ENCODE results near the gene ARID3A. TPM values are rescaled to one million over a fixed set of nuclear protein-coding genes. Genes with fewer than 3 reads are reported as not detected.
A peak's percentile ranks its signal among the peaks of the same experiment; 100 is the strongest.

ARID3A gene
- total and polyA plus RNA-seq, 2 of the 8 experiments (the other 6 are each of a cell fraction or from before 2014, with no cell fraction given) = 40.5 to 77.4 TPM

DNA sequence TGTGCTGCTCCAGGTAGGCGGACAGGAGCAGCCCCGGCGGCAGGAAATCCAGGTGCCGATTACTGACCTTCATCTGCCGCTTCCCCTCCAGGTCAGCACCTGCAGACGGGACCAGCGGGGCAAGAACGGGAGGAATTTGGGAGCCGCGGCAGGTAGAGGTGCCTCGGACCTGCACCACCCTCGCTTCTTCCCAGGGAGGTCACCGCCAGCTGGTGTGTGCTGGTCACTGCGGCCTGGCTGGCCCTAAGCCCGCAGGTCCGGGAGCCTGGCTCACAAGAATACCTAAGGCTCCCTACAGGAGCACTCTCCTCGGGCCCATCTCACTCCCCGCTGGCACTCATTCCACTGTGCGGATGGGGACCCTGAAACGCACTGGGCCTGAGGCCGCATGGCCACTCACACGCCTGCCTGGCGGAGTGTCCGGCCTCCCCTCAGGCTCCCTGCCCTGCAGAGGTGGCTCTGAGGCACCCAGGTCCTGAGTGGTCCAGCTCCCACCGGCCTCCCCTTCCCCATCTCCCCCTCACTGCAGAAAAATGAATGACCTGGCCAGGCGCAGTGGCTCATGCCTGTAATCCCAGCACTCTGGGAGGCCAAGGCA lies 28.3 kb upstream of the ARID3A start:
- Histone ChIP-seq H3K79me1 (ENCODE audit: low read depth, low read length) (no peaks in the 10 kb centered on the region), H3K79me2 (ENCODE audit: control insufficient read depth in 1 of 2, insufficient read depth in 2 of 2, low read length in 2 of 2) (no peaks in the 10 kb centered on the region; a peak in 1 of 4 replicates), H3K23ac (ENCODE audit: insufficient read length) (no peak overlapping the region), H3K27ac (ENCODE audit: low read depth, low read length) (no peak overlapping the region), H4K20me1 (replicated peaks in 1 of 2; ENCODE audit: control insufficient read depth in 1 of 2, insufficient read depth in 2 of 2, low read length in 2 of 2) (peaks cover 10 to 19% of the 10 kb centered on the region in 2 experiments), H2AK5ac (ENCODE audit: low read depth, low read length) (no peak overlapping the region), H3K4me3 (ENCODE audit: extremely low read depth in 1 of 4, insufficient read depth in 2 of 4, low read depth in 3 of 4, low read length in 4 of 4) (no peak overlapping the region), H4K91ac (replicated peaks; ENCODE audit: insufficient read length, low read length) (no peak overlapping the region), H3K4me1 (replicated peaks in 1 of 4; ENCODE audit: control insufficient read depth in 3 of 4, insufficient read depth in 4 of 4, low read length in 3 of 4) (peaks cover 0 to 11% (median 5%) of the 10 kb centered on the region in 4 experiments; a peak in 5 of 7 replicates), H2BK120ac (replicated peaks; ENCODE audit: low read depth, low read length) (no peak overlapping the region), H3K18ac (ENCODE audit: extremely low read depth, low read length) (no peak overlapping the region), H4K8ac (ENCODE audit: extremely low read depth, insufficient read depth, low read length) (no peak overlapping the region), H3K9ac (replicated peaks in 1 of 4; ENCODE audit: extremely low read depth in 1 of 4, low read depth in 3 of 4, low read length in 3 of 4) (no peak overlapping the region), H2BK5ac (ENCODE audit: low read depth, low read length) (no peak overlapping the region), H3K9me3 (ENCODE audit: insufficient read depth in 2 of 2, low read depth in 1 of 2, low read length in 1 of 2) (no peaks in the 10 kb centered on the region), H2AFZ (ENCODE audit: low read length) (no peak overlapping the region), H3K36me3 (ENCODE audit: control insufficient read depth in 2 of 4, insufficient read depth in 4 of 4, low read length in 3 of 4) (peaks cover 0 to 13% (median 2%) of the 10 kb centered on the region in 4 experiments; a peak in 2 of 8 replicates), H2BK15ac (ENCODE audit: low read length) (no peak overlapping the region), H3K4me2 (ENCODE audit: insufficient read depth in 1 of 2, low read depth in 2 of 2, low read length in 2 of 2) (no peak overlapping the region), H3K14ac (ENCODE audit: insufficient read length) (no peak overlapping the region), H3K23me2 (ENCODE audit: low read depth, low read length) (peaks cover 3% of the 10 kb centered on the region; the same call in 1 of the 2 replicates), H3K27me3 (replicated peaks in 1 of 4; ENCODE audit: control insufficient read depth in 3 of 4, extremely low read depth in 1 of 4, insufficient read depth in 3 of 4, low read length in 3 of 4) (no peaks in the 10 kb centered on the region), H4K5ac (ENCODE audit: insufficient read length, low read depth, low read length) (no peak overlapping the region), H2BK20ac (ENCODE audit: low read length) (no peak overlapping the region), H3K4ac (replicated peaks; ENCODE audit: insufficient read length, low read depth, low read length) (no peak overlapping the region), H2BK12ac (ENCODE audit: low read depth, low read length) (no peak overlapping the region), H3K56ac (replicated peaks; ENCODE audit: insufficient read length, low read depth, low read length) (no peak overlapping the region)
- 83% methylated on average over 24 of the region's 26 CpGs; no CpG with 5 or more reads in 1 of the 2 experiments for WGBS, 2 experiments (ENCODE audit: extremely low coverage in 1 of 2, insufficient coverage in 1 of 2, insufficient read length in 1 of 2, insufficient replicate concordance in 2 of 2, low coverage in 1 of 2, low lambda C conversion rate in 2 of 2, missing lambda C conversion rate in 1 of 2)
- CTCF ChIA-PET (ENCODE audit: partially characterized antibody) = interaction anchor here (0.8 to 2.2 kb wide), 10 partner anchors 9 to 312 kb away, joined by 3 to 9 read pairs (median 4); partner anchors contain the start of gene AZU1
- FAIRE-seq = no peak
- peak in 1 of 2 experiments; percentile 69 for DNase-seq (ENCODE audit: low read depth in 1 of 2, low spot score in 2 of 2)
- POLR2A ChIA-PET (ENCODE audit: partially characterized antibody) = interaction anchor here (1.0 to 1.9 kb wide), 5 partner anchors 8 to 97 kb away, joined by 3 to 5 read pairs (median 4); no protein-coding TSS in a partner anchor
- TF ChIP-seq RAD21 (IDR thresholded peaks at IDR 0.05 in 1 of 2, conservative IDR thresholded peaks at IDR 0.05 in 1 of 2; ENCODE audit: low read depth in 2 of 2, low read length in 2 of 2) = 0 out of 4 replicates have a peak, but pooled peaks of 1 of the 2 experiments have one; percentile 3
- TF ChIP-seq RFX5 (IDR thresholded peaks at IDR 0.05; ENCODE audit: borderline replicate concordance, low read depth, low read length) = no peak
- TF ChIP-seq GABPA (IDR thresholded peaks at IDR 0.05; ENCODE audit: borderline replicate concordance, insufficient read depth, low read length) = no peak
- peak in 2 of 3 experiments; percentile 49 to 51; a peak in 2 of 4 replicates for TF ChIP-seq CTCF (IDR thresholded peaks at IDR 0.05; ENCODE audit: control extremely low read depth in 1 of 3, insufficient read depth in 1 of 3, low read depth in 1 of 3, low read length in 3 of 3)
